DOHH2 (cell line): ENCODE results near the gene TMC8.

Source experiments
- CTCF ChIP-seq: fragments of 200-600 bp; sonication (generic); IDR thresholded peaks from one replicate; pipeline ENCODE4 v1.5.1; 2014; ENCODE audit warnings: antibody characterized with exemption, mild to moderate bottlenecking, low read depth, low read length; ENCODE audit not compliant: poor library complexity, severe bottlenecking
- EZH2phosphoT487 ChIP-seq: fragments of 200-600 bp; sonication (generic); IDR thresholded peaks from 2 replicates; pipeline ENCODE4 v1.6.1; 2017; ENCODE audit warnings: borderline replicate concordance, mild to moderate bottlenecking, antibody characterized with exemption, low read length, moderate library complexity, mixed read lengths

- TF ChIP-seq CTCF (no peak), EZH2phosphoT487 (no peak)
These were observed 49.9 kb downstream of the TMC8 start for GRCh38 chr17:78180508-78180907.
